K562 (cell line): ENCODE data around the gene TMEM95. TPM values are rescaled to one million over a fixed set of nuclear protein-coding genes. Genes with fewer than 3 reads are reported as not detected.

Experiments
- ATF7 ChIP-seq: fragments of 450-650 bp; IDR thresholded peaks from 2 replicates; pipeline ENCODE4 v1.7.1; 2014; ENCODE audit warnings: mild to moderate bottlenecking, moderate library complexity
- ESRRA ChIP-seq: fragments of 450-650 bp; IDR thresholded peaks from 2 replicates; pipeline ENCODE4 v1.6.1; 2014; ENCODE audit warnings: low read depth, mild to moderate bottlenecking, moderate library complexity, borderline replicate concordance
- FOXJ2 ChIP-seq: fragments of 200-800 bp; sonication (Bioruptor generic); IDR thresholded peaks from 2 replicates; pipeline ENCODE4 v1.6.1; 2016; ENCODE audit warnings: missing genetic modification characterization, missing compliant biosample characterization
- FUS ChIP-seq: fragments of 200-400 bp; formaldehyde crosslinking; optimal IDR thresholded peaks from 2 replicates; pipeline ENCODE3; 2017; ENCODE audit warnings: low read depth, low read length
- HNRNPK ChIP-seq: fragments of 200-400 bp; formaldehyde crosslinking; IDR thresholded peaks from one replicate; pipeline ENCODE4 v1.6.1; 2018; ENCODE audit warnings: mild to moderate bottlenecking, low read depth, low read length; ENCODE audit not compliant: poor library complexity, severe bottlenecking
- KDM4B ChIP-seq, 2 experiments: fragments of 450-650 bp in 1 of 2; sonication (generic) in 1 of 2; IDR thresholded peaks; 2 replicates each; pipeline ENCODE4 v1.6.1; 2016 to 2017; ENCODE audit warnings: borderline replicate concordance in 2 of 2, antibody characterized with exemption in 1 of 2, low read depth in 1 of 2, mild to moderate bottlenecking in 1 of 2
- KLF6 ChIP-seq: fragments of 250-450 bp; sonication (Bioruptor Pico); IDR thresholded peaks from 2 replicates; pipeline ENCODE4 v1.4.0; 2020; ENCODE audit warnings: mild to moderate bottlenecking, moderate library complexity, borderline replicate concordance
- MYBL2 ChIP-seq, 2 experiments: fragments of 450-650 bp in 1 of 2; sonication (generic) in 1 of 2; formaldehyde crosslinking in 1 of 2; IDR thresholded peaks; 2 replicates each; pipeline versions ENCODE4 v1.6.1 to v1.8.1; 2017 to 2022; ENCODE audit warnings: borderline replicate concordance in 1 of 2, inconsistent platforms in 1 of 2, low read depth in 1 of 2, mild to moderate bottlenecking in 1 of 2, missing genetic modification reagents in 1 of 2, moderate library complexity in 1 of 2
- PHF20 ChIP-seq: fragments of 450-650 bp; IDR thresholded peaks from 2 replicates; pipeline ENCODE4 v1.6.1; 2018; ENCODE audit not compliant: partially characterized antibody
- PML ChIP-seq: IDR thresholded peaks from 2 replicates; pipeline ENCODE4 v1.6.1; 2012; ENCODE audit warnings: low read length, inconsistent platforms
- SMARCB1 ChIP-seq: IDR thresholded peaks from 2 replicates; pipeline ENCODE4 v1.6.1; 2011; ENCODE audit warnings: improper control_type of control experiment, low read depth; ENCODE audit not compliant: insufficient read length
- TARDBP ChIP-seq: fragments of 450-650 bp; IDR thresholded peaks from 2 replicates; pipeline ENCODE4 v1.6.1; 2016
- TCF7 ChIP-seq: sonication (generic); IDR thresholded peaks from 2 replicates; pipeline ENCODE4 v1.6.1; 2016; ENCODE audit warnings: antibody characterized with exemption, borderline replicate concordance
- ZNF561 ChIP-seq: fragments of 450-650 bp; formaldehyde crosslinking; conservative IDR thresholded peaks from 2 replicates; pipeline ENCODE4 v1.4.0; 2020; ENCODE audit warnings: mild to moderate bottlenecking, moderate library complexity
- ZNF699 ChIP-seq: fragments of 250-450 bp; sonication (Bioruptor Pico); IDR thresholded peaks from 2 replicates; pipeline ENCODE4 v1.8.0; 2021; ENCODE audit warnings: mild to moderate bottlenecking, moderate library complexity; ENCODE audit not compliant: insufficient replicate concordance
- polyA plus RNA-seq, 8 experiments: library from polyadenylated mRNA; depleted of rRNA in 4 of 8; stranded (reverse) in 5 of 8; unstranded in 3 of 8; fragments of >200 nt; fragmentation: Nextera tagmentation in 2 of 8; fragmentation: Illumina TruSeq in 1 of 8; extraction: Ambion mirVana in 2 of 8; extraction: Trizol in 1 of 8; gene quantifications; 2 replicates each; pipeline versions ENCODE4 v1.2.1 to v1.2.3, GENCODE V29; 2011 to 2014; ENCODE audit warnings: inconsistent platforms in 1 of 8, missing spikeins in 1 of 8
- total RNA-seq, 7 experiments: library from RNA; depleted of rRNA in 6 of 7; stranded (reverse); fragments of >200 nt in 6 of 7; fragmentation: Illumina TruSeq in 2 of 7; extraction: Trizol in 2 of 7; gene quantifications; 2 replicates each; pipeline versions ENCODE4 v1.2.1 to v1.2.3, GENCODE V29; 2011 to 2021; ENCODE audit warnings: low replicate concordance in 1 of 7
- TF ChIP-seq, protein P1 (sequence below): sonication (generic); formaldehyde crosslinking; IDR thresholded peaks from 2 replicates; pipeline ENCODE4 v1.8.1; 2023; ENCODE audit warnings: mild to moderate bottlenecking, missing genetic modification reagents
- TF ChIP-seq, protein P2 (sequence below): sonication (generic); formaldehyde crosslinking; IDR thresholded peaks from 2 replicates; pipeline ENCODE4 v1.8.0; 2022; ENCODE audit warnings: mild to moderate bottlenecking, missing genetic modification reagents
- TF ChIP-seq, protein P3 (sequence below), 3 experiments: fragments of 200-800 bp in 1 of 3; sonication (Bioruptor generic) in 1 of 3; sonication (generic) in 1 of 3; formaldehyde crosslinking in 1 of 3; IDR thresholded peaks; 2 replicates each; pipeline versions ENCODE4 v1.6.1 to v1.8.0; 2016 to 2022; ENCODE audit warnings: mild to moderate bottlenecking in 2 of 3, missing compliant biosample characterization in 2 of 3, missing genetic modification characterization in 2 of 3, missing genetic modification reagents in 1 of 3

The TMEM95 gene
- total and polyA plus RNA-seq, 9 of the 15 experiments (the other 6 are each of a cell fraction or from before 2014, with no cell fraction given), result not detected

DNA sequence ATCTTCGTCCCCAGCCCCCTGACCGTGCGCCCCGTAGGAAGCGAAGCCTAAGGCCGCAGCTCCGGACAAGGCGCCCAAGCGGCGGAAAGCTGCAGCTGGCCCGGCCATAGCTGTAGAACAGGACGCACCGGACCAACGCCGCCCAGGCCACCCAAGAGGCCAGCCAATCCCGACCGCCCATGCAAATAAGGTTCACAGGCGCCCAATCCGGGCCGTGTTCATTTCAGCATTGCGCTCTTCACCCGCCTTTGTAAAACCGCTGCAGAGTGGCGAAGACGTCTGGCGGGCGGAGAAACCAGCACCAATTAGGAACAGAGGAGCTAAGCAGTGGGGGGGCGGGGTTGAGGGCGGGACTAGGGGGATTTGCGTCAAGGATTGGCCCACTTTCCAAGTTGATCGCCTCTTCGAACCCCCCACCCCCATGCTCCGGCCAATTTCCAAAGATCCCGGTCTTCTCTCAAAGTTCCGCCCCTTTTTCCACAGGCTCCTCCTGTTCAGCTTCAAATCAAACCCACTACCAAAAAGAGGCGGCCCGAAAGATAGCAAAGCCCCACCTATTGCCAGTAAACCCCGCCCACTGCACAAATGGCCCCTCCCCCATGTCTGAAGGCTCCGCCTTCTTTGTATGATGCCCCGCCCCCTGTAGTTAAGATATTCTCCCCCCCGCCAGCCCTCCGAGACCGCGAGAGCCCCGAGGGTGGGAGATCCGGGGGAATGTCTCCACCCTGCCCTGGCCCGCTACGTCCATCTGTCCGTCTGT lies 49.2 kb downstream of the TMEM95 start, which contains the start of gene TMEM256 (continued):
- TF ChIP-seq, protein P1, sequence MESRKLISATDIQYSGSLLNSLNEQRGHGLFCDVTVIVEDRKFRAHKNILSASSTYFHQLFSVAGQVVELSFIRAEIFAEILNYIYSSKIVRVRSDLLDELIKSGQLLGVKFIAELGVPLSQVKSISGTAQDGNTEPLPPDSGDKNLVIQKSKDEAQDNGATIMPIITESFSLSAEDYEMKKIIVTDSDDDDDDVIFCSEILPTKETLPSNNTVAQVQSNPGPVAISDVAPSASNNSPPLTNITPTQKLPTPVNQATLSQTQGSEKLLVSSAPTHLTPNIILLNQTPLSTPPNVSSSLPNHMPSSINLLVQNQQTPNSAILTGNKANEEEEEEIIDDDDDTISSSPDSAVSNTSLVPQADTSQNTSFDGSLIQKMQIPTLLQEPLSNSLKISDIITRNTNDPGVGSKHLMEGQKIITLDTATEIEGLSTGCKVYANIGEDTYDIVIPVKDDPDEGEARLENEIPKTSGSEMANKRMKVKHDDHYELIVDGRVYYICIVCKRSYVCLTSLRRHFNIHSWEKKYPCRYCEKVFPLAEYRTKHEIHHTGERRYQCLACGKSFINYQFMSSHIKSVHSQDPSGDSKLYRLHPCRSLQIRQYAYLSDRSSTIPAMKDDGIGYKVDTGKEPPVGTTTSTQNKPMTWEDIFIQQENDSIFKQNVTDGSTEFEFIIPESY, result no peak
- TF ChIP-seq KLF6 (CRISPR knock-in tag) (no peak), PHF20 (peak; percentile 69), ZNF561 (CRISPR knock-in tag) (no peak), SMARCB1 (no peak), ZNF699 (CRISPR knock-in tag) (no peak), KDM4B (IDR thresholded peaks at IDR 0.05; ENCODE audit: borderline replicate concordance in 2 of 2, low read depth in 1 of 2) (no peak), TCF7 (no peak), MYBL2 (IDR thresholded peaks at IDR 0.05; ENCODE audit: low read depth) (peak; percentile 25; the same call in 1 of the 2 replicates), MYBL2 (CRISPR knock-in tag; IDR thresholded peaks at IDR 0.05; ENCODE audit: borderline replicate concordance) (no peak), HNRNPK (no peak), TARDBP (peak; percentile 37; the same call in 1 of the 2 replicates), PML (peak; percentile 33; the same call in 1 of the 2 replicates), FOXJ2 (tag) (no peak), FUS (no peak), ATF7 (peak; percentile 59), ESRRA (peak; percentile 58; the same call in 1 of the 2 replicates)
- TF ChIP-seq, protein P2, sequence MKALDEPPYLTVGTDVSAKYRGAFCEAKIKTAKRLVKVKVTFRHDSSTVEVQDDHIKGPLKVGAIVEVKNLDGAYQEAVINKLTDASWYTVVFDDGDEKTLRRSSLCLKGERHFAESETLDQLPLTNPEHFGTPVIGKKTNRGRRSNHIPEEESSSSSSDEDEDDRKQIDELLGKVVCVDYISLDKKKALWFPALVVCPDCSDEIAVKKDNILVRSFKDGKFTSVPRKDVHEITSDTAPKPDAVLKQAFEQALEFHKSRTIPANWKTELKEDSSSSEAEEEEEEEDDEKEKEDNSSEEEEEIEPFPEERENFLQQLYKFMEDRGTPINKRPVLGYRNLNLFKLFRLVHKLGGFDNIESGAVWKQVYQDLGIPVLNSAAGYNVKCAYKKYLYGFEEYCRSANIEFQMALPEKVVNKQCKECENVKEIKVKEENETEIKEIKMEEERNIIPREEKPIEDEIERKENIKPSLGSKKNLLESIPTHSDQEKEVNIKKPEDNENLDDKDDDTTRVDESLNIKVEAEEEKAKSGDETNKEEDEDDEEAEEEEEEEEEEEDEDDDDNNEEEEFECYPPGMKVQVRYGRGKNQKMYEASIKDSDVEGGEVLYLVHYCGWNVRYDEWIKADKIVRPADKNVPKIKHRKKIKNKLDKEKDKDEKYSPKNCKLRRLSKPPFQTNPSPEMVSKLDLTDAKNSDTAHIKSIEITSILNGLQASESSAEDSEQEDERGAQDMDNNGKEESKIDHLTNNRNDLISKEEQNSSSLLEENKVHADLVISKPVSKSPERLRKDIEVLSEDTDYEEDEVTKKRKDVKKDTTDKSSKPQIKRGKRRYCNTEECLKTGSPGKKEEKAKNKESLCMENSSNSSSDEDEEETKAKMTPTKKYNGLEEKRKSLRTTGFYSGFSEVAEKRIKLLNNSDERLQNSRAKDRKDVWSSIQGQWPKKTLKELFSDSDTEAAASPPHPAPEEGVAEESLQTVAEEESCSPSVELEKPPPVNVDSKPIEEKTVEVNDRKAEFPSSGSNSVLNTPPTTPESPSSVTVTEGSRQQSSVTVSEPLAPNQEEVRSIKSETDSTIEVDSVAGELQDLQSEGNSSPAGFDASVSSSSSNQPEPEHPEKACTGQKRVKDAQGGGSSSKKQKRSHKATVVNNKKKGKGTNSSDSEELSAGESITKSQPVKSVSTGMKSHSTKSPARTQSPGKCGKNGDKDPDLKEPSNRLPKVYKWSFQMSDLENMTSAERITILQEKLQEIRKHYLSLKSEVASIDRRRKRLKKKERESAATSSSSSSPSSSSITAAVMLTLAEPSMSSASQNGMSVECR, result peak; percentile 76
- TF ChIP-seq, protein P3, sequence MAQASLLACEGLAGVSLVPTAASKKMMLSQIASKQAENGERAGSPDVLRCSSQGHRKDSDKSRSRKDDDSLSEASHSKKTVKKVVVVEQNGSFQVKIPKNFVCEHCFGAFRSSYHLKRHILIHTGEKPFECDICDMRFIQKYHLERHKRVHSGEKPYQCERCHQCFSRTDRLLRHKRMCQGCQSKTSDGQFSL (CRISPR knock-in tag; IDR thresholded peaks at IDR 0.05), result 0 out of 2 replicates have a peak, but pooled peaks have one; percentile 79
- TF ChIP-seq, protein P3 (tag; IDR thresholded peaks at IDR 0.05), result no peak
